ENCODE data around the gene CDK8.

The CDK8 gene

DNA sequence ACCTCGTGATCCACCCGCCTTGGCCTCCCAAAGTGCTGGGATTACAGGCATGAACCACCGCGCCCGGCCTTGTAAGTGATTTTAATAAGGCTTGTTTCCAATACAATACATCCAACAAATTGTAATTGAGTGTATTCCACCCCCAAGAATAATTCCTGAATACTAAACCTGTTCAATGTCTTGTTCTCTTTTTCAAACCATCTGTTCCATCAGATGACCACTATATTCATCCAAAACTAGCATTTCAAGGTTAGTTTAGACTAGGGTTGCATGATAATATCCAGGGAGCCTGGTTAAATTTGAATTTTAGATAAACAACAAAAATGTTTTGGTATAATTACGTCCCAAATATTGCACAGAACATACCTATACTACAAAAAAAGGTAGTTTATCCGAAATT is 168.1 kb downstream of the CDK8 start (continued):
- TF ChIP-seq TOX (CRISPR knock-in tag; IDR thresholded peaks at IDR 0.05; ENCODE audit: borderline replicate concordance) (no peak), ARNTL (CRISPR knock-in tag; IDR thresholded peaks at IDR 0.05; ENCODE audit: borderline replicate concordance, low read depth) (no peak), ZNF565 (CRISPR knock-in tag; conservative IDR thresholded peaks at IDR 0.05; ENCODE audit: low read depth) (no peak), ISL1 (CRISPR knock-in tag; IDR thresholded peaks at IDR 0.05) (no peak)
- TF ChIP-seq, protein P1, sequence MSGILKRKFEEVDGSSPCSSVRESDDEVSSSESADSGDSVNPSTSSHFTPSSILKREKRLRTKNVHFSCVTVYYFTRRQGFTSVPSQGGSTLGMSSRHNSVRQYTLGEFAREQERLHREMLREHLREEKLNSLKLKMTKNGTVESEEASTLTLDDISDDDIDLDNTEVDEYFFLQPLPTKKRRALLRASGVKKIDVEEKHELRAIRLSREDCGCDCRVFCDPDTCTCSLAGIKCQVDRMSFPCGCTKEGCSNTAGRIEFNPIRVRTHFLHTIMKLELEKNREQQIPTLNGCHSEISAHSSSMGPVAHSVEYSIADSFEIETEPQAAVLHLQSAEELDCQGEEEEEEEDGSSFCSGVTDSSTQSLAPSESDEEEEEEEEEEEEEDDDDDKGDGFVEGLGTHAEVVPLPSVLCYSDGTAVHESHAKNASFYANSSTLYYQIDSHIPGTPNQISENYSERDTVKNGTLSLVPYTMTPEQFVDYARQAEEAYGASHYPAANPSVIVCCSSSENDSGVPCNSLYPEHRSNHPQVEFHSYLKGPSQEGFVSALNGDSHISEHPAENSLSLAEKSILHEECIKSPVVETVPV (CRISPR knock-in tag; IDR thresholded peaks at IDR 0.05) = no peak

DNA sequence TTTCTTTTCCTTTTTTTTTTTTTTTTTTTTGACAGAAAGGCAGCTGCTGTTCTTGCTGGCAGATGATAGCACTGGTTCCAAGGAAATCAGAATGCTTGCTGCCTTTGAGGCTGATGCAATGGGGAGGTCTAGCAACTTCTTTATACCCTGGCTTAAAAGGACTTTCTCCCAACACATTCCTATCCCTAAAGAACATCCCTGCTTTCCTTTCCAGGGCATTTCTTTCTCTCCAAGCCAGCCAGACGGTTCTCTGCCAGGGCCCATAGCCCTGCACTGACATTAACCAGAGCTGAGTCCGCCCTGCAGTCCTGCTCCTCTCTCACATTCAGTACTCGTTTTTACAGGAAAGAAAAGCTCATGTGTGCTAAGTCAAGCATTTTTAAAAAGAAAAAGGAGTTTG is 169.7 kb downstream of the CDK8 start:
- ATAC-seq = no peak; the same call in 2 of the 3 replicates
- no peak for TF ChIP-seq SNAI2 (CRISPR knock-in tag; IDR thresholded peaks at IDR 0.05)
- TF ChIP-seq ISL1 (CRISPR knock-in tag; IDR thresholded peaks at IDR 0.05) = no peak
- TF ChIP-seq ZNF70 (CRISPR knock-in tag; IDR thresholded peaks at IDR 0.05) = no peak
- no peak for TF ChIP-seq ZNF8 (CRISPR knock-in tag; IDR thresholded peaks at IDR 0.05)
- no peak for TF ChIP-seq OSR1 (CRISPR knock-in tag; IDR thresholded peaks at IDR 0.05)
- no peak for TF ChIP-seq ZNF565 (CRISPR knock-in tag; conservative IDR thresholded peaks at IDR 0.05; ENCODE audit: low read depth)
- TF ChIP-seq GLIS3 (CRISPR knock-in tag; IDR thresholded peaks at IDR 0.05) = no peak
- TF ChIP-seq BACH2 (CRISPR knock-in tag; IDR thresholded peaks at IDR 0.05; ENCODE audit: borderline replicate concordance) = no peak
- no peak for TF ChIP-seq TOX (CRISPR knock-in tag; IDR thresholded peaks at IDR 0.05; ENCODE audit: borderline replicate concordance)
- TF ChIP-seq PPARA (CRISPR knock-in tag; IDR thresholded peaks at IDR 0.05; ENCODE audit: borderline replicate concordance) = no peak
- TF ChIP-seq ZC3H10 (CRISPR knock-in tag; IDR thresholded peaks at IDR 0.05) = no peak
- TF ChIP-seq, protein P2, sequence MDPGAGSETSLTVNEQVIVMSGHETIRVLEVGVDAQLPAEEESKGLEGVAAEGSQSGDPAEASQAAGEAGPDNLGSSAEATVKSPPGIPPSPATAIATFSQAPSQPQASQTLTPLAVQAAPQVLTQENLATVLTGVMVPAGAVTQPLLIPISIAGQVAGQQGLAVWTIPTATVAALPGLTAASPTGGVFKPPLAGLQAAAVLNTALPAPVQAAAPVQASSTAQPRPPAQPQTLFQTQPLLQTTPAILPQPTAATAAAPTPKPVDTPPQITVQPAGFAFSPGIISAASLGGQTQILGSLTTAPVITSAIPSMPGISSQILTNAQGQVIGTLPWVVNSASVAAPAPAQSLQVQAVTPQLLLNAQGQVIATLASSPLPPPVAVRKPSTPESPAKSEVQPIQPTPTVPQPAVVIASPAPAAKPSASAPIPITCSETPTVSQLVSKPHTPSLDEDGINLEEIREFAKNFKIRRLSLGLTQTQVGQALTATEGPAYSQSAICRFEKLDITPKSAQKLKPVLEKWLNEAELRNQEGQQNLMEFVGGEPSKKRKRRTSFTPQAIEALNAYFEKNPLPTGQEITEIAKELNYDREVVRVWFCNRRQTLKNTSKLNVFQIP (CRISPR knock-in tag; IDR thresholded peaks at IDR 0.05; ENCODE audit: borderline replicate concordance, low read depth) = no peak
- no peak for TF ChIP-seq ARNTL (CRISPR knock-in tag; IDR thresholded peaks at IDR 0.05; ENCODE audit: borderline replicate concordance, low read depth)
- TF ChIP-seq, protein P1 (CRISPR knock-in tag; IDR thresholded peaks at IDR 0.05) = no peak
- no peak for TF ChIP-seq ESRRG (CRISPR knock-in tag; IDR thresholded peaks at IDR 0.05)
- TF ChIP-seq, protein P3, sequence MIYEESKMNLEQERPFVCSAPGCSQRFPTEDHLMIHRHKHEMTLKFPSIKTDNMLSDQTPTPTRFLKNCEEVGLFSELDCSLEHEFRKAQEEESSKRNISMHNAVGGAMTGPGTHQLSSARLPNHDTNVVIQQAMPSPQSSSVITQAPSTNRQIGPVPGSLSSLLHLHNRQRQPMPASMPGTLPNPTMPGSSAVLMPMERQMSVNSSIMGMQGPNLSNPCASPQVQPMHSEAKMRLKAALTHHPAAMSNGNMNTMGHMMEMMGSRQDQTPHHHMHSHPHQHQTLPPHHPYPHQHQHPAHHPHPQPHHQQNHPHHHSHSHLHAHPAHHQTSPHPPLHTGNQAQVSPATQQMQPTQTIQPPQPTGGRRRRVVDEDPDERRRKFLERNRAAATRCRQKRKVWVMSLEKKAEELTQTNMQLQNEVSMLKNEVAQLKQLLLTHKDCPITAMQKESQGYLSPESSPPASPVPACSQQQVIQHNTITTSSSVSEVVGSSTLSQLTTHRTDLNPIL (CRISPR knock-in tag; IDR thresholded peaks at IDR 0.05; ENCODE audit: low read depth) = no peak
- TF ChIP-seq TCF4 (CRISPR knock-in tag; IDR thresholded peaks at IDR 0.05; ENCODE audit: borderline replicate concordance) = no peak
- no peak for TF ChIP-seq ZFP30 (CRISPR knock-in tag; IDR thresholded peaks at IDR 0.05)

DNA sequence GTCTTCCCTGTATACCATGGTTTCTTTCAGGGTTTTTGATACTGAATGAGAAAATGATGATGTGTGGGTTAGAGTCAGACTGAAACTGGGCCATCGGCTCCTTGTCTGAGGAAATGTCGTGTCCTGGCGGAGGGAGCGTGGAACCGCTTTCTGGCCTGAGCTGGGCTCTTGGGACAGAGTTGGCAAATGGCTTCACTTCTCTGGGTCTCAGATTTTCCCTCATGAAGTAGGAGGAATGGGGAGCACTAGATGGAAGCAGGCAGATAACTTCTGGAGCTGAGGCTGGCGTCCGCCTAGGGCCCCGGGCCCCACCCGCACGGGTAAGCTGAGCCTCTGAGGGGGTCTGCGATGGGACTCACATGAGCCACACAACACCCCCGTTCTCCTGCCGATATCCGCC is 170.3 kb downstream of the CDK8 start:
- no peak for ATAC-seq
- no peak for TF ChIP-seq BACH2 (CRISPR knock-in tag; IDR thresholded peaks at IDR 0.05; ENCODE audit: borderline replicate concordance)
- TF ChIP-seq OSR1 (CRISPR knock-in tag; IDR thresholded peaks at IDR 0.05) = no peak
- TF ChIP-seq, protein P2 (CRISPR knock-in tag; IDR thresholded peaks at IDR 0.05; ENCODE audit: borderline replicate concordance, low read depth) = no peak
- TF ChIP-seq, protein P4, sequence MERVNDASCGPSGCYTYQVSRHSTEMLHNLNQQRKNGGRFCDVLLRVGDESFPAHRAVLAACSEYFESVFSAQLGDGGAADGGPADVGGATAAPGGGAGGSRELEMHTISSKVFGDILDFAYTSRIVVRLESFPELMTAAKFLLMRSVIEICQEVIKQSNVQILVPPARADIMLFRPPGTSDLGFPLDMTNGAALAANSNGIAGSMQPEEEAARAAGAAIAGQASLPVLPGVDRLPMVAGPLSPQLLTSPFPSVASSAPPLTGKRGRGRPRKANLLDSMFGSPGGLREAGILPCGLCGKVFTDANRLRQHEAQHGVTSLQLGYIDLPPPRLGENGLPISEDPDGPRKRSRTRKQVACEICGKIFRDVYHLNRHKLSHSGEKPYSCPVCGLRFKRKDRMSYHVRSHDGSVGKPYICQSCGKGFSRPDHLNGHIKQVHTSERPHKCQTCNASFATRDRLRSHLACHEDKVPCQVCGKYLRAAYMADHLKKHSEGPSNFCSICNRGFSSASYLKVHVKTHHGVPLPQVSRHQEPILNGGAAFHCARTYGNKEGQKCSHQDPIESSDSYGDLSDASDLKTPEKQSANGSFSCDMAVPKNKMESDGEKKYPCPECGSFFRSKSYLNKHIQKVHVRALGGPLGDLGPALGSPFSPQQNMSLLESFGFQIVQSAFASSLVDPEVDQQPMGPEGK (CRISPR knock-in tag; IDR thresholded peaks at IDR 0.05; ENCODE audit: borderline replicate concordance) = no peak
- no peak for TF ChIP-seq ZFP30 (CRISPR knock-in tag; IDR thresholded peaks at IDR 0.05)
- no peak for TF ChIP-seq CSDC2 (CRISPR knock-in tag; IDR thresholded peaks at IDR 0.05)
- TF ChIP-seq ISL1 (CRISPR knock-in tag; IDR thresholded peaks at IDR 0.05) = no peak
- TF ChIP-seq ZFP3 (CRISPR knock-in tag; IDR thresholded peaks at IDR 0.05) = no peak
- no peak for TF ChIP-seq ZNF8 (CRISPR knock-in tag; IDR thresholded peaks at IDR 0.05)
- TF ChIP-seq, protein P5, sequence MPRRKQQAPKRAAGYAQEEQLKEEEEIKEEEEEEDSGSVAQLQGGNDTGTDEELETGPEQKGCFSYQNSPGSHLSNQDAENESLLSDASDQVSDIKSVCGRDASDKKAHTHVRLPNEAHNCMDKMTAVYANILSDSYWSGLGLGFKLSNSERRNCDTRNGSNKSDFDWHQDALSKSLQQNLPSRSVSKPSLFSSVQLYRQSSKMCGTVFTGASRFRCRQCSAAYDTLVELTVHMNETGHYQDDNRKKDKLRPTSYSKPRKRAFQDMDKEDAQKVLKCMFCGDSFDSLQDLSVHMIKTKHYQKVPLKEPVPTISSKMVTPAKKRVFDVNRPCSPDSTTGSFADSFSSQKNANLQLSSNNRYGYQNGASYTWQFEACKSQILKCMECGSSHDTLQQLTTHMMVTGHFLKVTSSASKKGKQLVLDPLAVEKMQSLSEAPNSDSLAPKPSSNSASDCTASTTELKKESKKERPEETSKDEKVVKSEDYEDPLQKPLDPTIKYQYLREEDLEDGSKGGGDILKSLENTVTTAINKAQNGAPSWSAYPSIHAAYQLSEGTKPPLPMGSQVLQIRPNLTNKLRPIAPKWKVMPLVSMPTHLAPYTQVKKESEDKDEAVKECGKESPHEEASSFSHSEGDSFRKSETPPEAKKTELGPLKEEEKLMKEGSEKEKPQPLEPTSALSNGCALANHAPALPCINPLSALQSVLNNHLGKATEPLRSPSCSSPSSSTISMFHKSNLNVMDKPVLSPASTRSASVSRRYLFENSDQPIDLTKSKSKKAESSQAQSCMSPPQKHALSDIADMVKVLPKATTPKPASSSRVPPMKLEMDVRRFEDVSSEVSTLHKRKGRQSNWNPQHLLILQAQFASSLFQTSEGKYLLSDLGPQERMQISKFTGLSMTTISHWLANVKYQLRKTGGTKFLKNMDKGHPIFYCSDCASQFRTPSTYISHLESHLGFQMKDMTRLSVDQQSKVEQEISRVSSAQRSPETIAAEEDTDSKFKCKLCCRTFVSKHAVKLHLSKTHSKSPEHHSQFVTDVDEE (CRISPR knock-in tag; IDR thresholded peaks at IDR 0.05) = no peak
- no peak for TF ChIP-seq TOX (CRISPR knock-in tag; IDR thresholded peaks at IDR 0.05; ENCODE audit: borderline replicate concordance)
- TF ChIP-seq, protein P1 (CRISPR knock-in tag; IDR thresholded peaks at IDR 0.05) = no peak
- TF ChIP-seq SNAI2 (CRISPR knock-in tag; IDR thresholded peaks at IDR 0.05) = no peak
- no peak for TF ChIP-seq ESRRG (CRISPR knock-in tag; IDR thresholded peaks at IDR 0.05)
- no peak for TF ChIP-seq ARNTL (CRISPR knock-in tag; IDR thresholded peaks at IDR 0.05; ENCODE audit: borderline replicate concordance, low read depth)

Data from SK-N-SH treated with all-trans-retinoic acid at 6 μM for 48 hours (cell line).